ENCODE measurements around the gene IDH3B.

- TF ChIP-seq POLR2A (IDR thresholded peaks at IDR 0.05) = no peak
- TF ChIP-seq CTCF (IDR thresholded peaks at IDR 0.05) = no peak
Observed at GRCh38 chr20:2610326-2610725, 53.7 kb downstream of the IDH3B start.
